Panc1 (cell line): Measurements from ENCODE around the gene PIGW. TPM values are rescaled to one million over a fixed set of nuclear protein-coding genes. Genes with fewer than 3 reads are reported as not detected.

Experiments
- ATAC-seq: fragments of 200-7000 bp; cut with Tn5 transposase; 2 replicates; pipeline ENCODE4 v1.9.1; 2020; ENCODE audit warnings: mild to moderate bottlenecking, moderate library complexity
- BruUV-seq: library from RNA; stranded (reverse); fragments of 400-500 nt; replicated peaks from 2 replicates; lab custom pipeline; 2021; lab: Mats Ljungman, UMichigan
- CTCF ChIA-PET: fragments of 300-600 bp; sonication (Branson Sonifier 250); formaldehyde crosslinking; loops from one replicate; lab custom pipeline; 2022; ENCODE audit warnings: antibody characterized with exemption; lab: Charles Lee
- POLR2A ChIA-PET: fragments of 300-600 bp; sonication (Branson Sonifier 250); formaldehyde crosslinking; loops from one replicate; lab custom pipeline; 2022; ENCODE audit warnings: antibody characterized with exemption; lab: Charles Lee
- DNase-seq: peaks from one replicate; pipeline ENCODE4 v3.0.0-alpha.2; 2010; ENCODE audit warnings: low read depth, low spot score
- H3K27ac ChIP-seq: 2 replicates; pipeline ENCODE4 v1.5.1; 2011; ENCODE audit warnings: mild to moderate bottlenecking, low read length, inconsistent platforms
- H3K27me3 ChIP-seq: fragments of 200-500 bp; sonication (Bioruptor generic); 2 replicates; pipeline ENCODE4 v1.6.0; 2014; ENCODE audit warnings: low read length, inconsistent platforms; ENCODE audit not compliant: control insufficient read depth, insufficient read depth
- H3K36me3 ChIP-seq: fragments of 200-500 bp; sonication (Bioruptor generic); 2 replicates; pipeline ENCODE4 v1.5.1; 2014; ENCODE audit warnings: inconsistent platforms, mild to moderate bottlenecking, low read length, moderate library complexity; ENCODE audit not compliant: control insufficient read depth, insufficient read depth
- H3K4me1 ChIP-seq: 2 replicates; pipeline ENCODE4 v1.5.1; 2011; ENCODE audit warnings: inconsistent platforms, mild to moderate bottlenecking, low read length, moderate library complexity; ENCODE audit not compliant: control insufficient read depth, insufficient read depth
- H3K4me3 ChIP-seq, 2 experiments: 2 replicates each; pipeline ENCODE4 v1.5.1; 2011 to 2012; ENCODE audit warnings: low read depth in 2 of 2, low read length in 2 of 2, mild to moderate bottlenecking in 2 of 2, inconsistent platforms in 1 of 2, moderate library complexity in 1 of 2
- H3K9me3 ChIP-seq: fragments of 200-500 bp; sonication (Bioruptor generic); 2 replicates; pipeline ENCODE4 v1.5.1; 2014; ENCODE audit warnings: low read depth, mild to moderate bottlenecking, inconsistent platforms, low read length, moderate library complexity; ENCODE audit not compliant: control insufficient read depth, insufficient read depth
- CTCF ChIP-seq: fragments of 450-650 bp; IDR thresholded peaks from 2 replicates; pipeline ENCODE4 v1.5.1; 2017; ENCODE audit warnings: mild to moderate bottlenecking
- POLR2AphosphoS5 ChIP-seq: IDR thresholded peaks from 2 replicates; pipeline ENCODE4 v1.6.1; 2012; ENCODE audit warnings: mild to moderate bottlenecking, low read depth, low read length, moderate library complexity
- SIN3A ChIP-seq: IDR thresholded peaks from 2 replicates; pipeline ENCODE4 v1.6.1; 2012; ENCODE audit warnings: low read depth, mild to moderate bottlenecking, low read length, moderate library complexity, borderline replicate concordance; ENCODE audit not compliant: insufficient read depth
- TCF7L2 ChIP-seq: IDR thresholded peaks from 2 replicates; pipeline ENCODE4 v1.6.1; 2011; ENCODE audit warnings: mild to moderate bottlenecking, low read depth, low read length, inconsistent platforms
- in situ Hi-C: cut with HindIII; loops from 2 replicates; pipeline ENCODE4 v1.10.0; 2016; ENCODE audit warnings: low sequenced_read_pairs, low pct_unique_long_range_greater_than_20kb
- intact Hi-C: fragments of 100-400 bp; cut with micrococcal nuclease; formaldehyde crosslinking; loops from one replicate; pipeline ENCODE4 v1.10.0; 2022; ENCODE audit not compliant: unreplicated experiment
- total RNA-seq: library from RNA; stranded (reverse); gene quantifications from one replicate; pipeline ENCODE4 v1.2.1, GENCODE V29; 2021; ENCODE audit not compliant: unreplicated experiment
- TF ChIP-seq, protein P1 (sequence below), 2 experiments: IDR thresholded peaks; 2 replicates each; pipeline ENCODE4 v1.6.1; 2011 to 2012; ENCODE audit warnings: low read depth in 2 of 2, control low read depth in 1 of 2, low read length in 1 of 2, mild to moderate bottlenecking in 1 of 2, moderate library complexity in 1 of 2; ENCODE audit not compliant: insufficient read depth in 1 of 2

Gene PIGW
- total RNA-seq, 1 experiment from 2014 or later: 16.2 TPM

- H3K36me3 ChIP-seq: peaks cover 9% of the 10 kb centered on the region
- no peaks in the 10 kb centered on the region for H3K9me3 ChIP-seq
- H3K4me3 ChIP-seq: peak overlapping the region; percentile 90 to 91
- H3K27ac ChIP-seq: peak overlapping the region; percentile 94
- ChIA-PET CTCF (no interaction called here), POLR2A (no interaction called here)
- H3K4me1 ChIP-seq: peaks cover 10% of the 10 kb centered on the region
- intact Hi-C loops (no loop called here), in situ Hi-C loops (no loop called here)
- TF ChIP-seq, protein P1, sequence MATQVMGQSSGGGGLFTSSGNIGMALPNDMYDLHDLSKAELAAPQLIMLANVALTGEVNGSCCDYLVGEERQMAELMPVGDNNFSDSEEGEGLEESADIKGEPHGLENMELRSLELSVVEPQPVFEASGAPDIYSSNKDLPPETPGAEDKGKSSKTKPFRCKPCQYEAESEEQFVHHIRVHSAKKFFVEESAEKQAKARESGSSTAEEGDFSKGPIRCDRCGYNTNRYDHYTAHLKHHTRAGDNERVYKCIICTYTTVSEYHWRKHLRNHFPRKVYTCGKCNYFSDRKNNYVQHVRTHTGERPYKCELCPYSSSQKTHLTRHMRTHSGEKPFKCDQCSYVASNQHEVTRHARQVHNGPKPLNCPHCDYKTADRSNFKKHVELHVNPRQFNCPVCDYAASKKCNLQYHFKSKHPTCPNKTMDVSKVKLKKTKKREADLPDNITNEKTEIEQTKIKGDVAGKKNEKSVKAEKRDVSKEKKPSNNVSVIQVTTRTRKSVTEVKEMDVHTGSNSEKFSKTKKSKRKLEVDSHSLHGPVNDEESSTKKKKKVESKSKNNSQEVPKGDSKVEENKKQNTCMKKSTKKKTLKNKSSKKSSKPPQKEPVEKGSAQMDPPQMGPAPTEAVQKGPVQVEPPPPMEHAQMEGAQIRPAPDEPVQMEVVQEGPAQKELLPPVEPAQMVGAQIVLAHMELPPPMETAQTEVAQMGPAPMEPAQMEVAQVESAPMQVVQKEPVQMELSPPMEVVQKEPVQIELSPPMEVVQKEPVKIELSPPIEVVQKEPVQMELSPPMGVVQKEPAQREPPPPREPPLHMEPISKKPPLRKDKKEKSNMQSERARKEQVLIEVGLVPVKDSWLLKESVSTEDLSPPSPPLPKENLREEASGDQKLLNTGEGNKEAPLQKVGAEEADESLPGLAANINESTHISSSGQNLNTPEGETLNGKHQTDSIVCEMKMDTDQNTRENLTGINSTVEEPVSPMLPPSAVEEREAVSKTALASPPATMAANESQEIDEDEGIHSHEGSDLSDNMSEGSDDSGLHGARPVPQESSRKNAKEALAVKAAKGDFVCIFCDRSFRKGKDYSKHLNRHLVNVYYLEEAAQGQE (IDR thresholded peaks at IDR 0.05; ENCODE audit: insufficient read depth in 1 of 2, low read depth in 2 of 2, low read length in 1 of 2): no peak
- no peak for TF ChIP-seq POLR2AphosphoS5
- TF ChIP-seq SIN3A: no peak
- TF ChIP-seq CTCF: no peak
- no peak for TF ChIP-seq TCF7L2
- ATAC-seq (peak; percentile 9; the same call in 1 of the 2 replicates), DNase-seq (no peak)
- BruUV-seq: no TSS peak
- H3K27me3 ChIP-seq: no peaks in the 10 kb centered on the region
Observed at GRCh38 chr17:36544044-36544306, 9.2 kb downstream of the PIGW start.

- TF ChIP-seq TCF7L2 (no peak), POLR2AphosphoS5 (peak; percentile 84), SIN3A (0 out of 2 replicates have a peak, but pooled peaks have one; percentile 51), CTCF (no peak)
- TF ChIP-seq, protein P1 (IDR thresholded peaks at IDR 0.05; ENCODE audit: insufficient read depth in 1 of 2, low read depth in 2 of 2, low read length in 1 of 2): no peak
- DNase-seq (no peak), ATAC-seq (peak; percentile 82)
- H3K36me3 ChIP-seq: peaks cover 9% of the 10 kb centered on the region
- H3K9me3 ChIP-seq: no peaks in the 10 kb centered on the region
- peak within 1 kb of the TSS; percentile 90 to 91 for H3K4me3 ChIP-seq
- CTCF ChIA-PET: no interaction called here
- in situ Hi-C loops: no loop called here
- TSS peak; percentile 89 for BruUV-seq
- no peaks in the 10 kb centered on the region for H3K27me3 ChIP-seq
- intact Hi-C loops: no loop called here
- POLR2A ChIA-PET: no interaction called here
- peak within 1 kb of the TSS; percentile 94 for H3K27ac ChIP-seq
- H3K4me1 ChIP-seq: peaks cover 10% of the 10 kb centered on the region
Observed at GRCh38 chr17:36544307-36545076, 9.7 kb downstream of the PIGW start, which contains the start of gene GGNBP2. Gene GGNBP2 (plus strand): TSS chr17:36544919. CDS start chr17:36545725, 806 bp downstream.
